Activated naive CD8-positive, alpha-beta T cell (primary cell): Measurements from ENCODE around the gene MRGPRX2.

Experiments
- H3K27ac Mint-ChIP-seq: one replicate; pipeline ENCODE4 v1.8.0; 2021; ENCODE audit warnings: mixed read lengths
- H3K27me3 Mint-ChIP-seq: one replicate; pipeline ENCODE4 v1.8.0; 2021; ENCODE audit warnings: mixed read lengths
- H3K36me3 Mint-ChIP-seq: one replicate; pipeline ENCODE4 v1.8.0; 2021; ENCODE audit warnings: mixed read lengths
- H3K4me1 Mint-ChIP-seq: one replicate; pipeline ENCODE4 v1.8.0; 2021; ENCODE audit warnings: low read depth, mixed read lengths
- H3K4me3 Mint-ChIP-seq: one replicate; pipeline ENCODE4 v1.8.0; 2021; ENCODE audit warnings: mild to moderate bottlenecking, mixed read lengths
- H3K9me3 Mint-ChIP-seq: one replicate; pipeline ENCODE4 v1.8.0; 2021; ENCODE audit warnings: low read depth, mixed read lengths

MRGPRX2 gene

DNA sequence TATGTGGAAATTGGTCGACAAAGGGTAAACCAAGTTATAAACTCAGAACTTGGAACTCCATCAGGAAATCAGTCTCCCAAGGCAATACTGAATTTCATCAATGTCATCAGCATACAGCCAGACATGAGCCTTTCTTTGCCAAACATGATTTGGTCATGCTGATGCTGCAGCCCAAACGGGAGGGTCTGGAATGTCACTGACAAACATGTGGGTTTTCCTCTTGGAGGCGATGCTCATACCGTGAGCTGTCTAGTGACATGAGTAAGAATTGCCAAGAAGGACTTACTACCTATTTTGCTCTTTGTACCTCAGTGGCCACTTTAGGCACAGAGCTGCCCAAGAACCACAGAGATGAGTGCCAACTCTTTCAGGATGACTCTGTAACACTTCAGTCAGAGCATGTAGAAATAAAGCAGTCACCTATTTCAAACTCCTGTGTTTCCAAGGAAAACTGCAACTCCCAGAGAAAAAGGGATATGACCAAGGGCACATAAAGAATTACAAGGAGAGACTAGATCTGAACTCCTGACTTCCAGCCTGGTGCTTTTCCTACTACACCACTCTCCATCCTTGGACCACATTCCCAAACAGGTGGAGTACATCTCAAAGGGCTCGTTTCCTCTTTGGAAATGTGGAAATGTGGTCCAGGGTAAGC, 24.3 kb upstream of the MRGPRX2 start:
- Mint-ChIP-seq H3K9me3 (no peaks in the 10 kb centered on the region), H3K36me3 (no peaks in the 10 kb centered on the region), H3K4me1 (no peaks in the 10 kb centered on the region), H3K4me3 (no peak overlapping the region), H3K27me3 (peaks cover 7% of the 10 kb centered on the region), H3K27ac (no peak overlapping the region)

DNA sequence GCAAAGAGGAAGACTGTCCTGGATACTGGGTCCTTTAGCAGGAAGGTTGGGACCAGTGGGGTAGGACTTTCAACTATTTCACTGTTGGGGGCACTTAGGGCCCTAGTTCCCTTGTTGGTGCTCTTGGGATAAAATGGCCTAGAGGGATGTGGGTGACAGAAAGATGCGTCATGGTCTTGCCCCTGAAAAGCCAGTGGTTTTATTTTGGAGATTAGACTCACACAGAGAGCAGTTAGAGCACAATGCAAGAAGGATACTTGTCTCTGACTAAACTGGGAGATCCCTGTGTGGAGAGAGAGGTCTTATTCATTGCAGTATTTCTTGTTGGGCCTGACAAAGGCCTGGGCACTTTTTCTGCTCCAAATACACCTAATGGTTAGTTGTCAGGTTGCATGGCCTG, 22.6 kb upstream of the MRGPRX2 start:
- Mint-ChIP-seq H3K4me1 (no peaks in the 10 kb centered on the region), H3K36me3 (no peaks in the 10 kb centered on the region), H3K27me3 (peaks cover 5% of the 10 kb centered on the region), H3K4me3 (no peak overlapping the region), H3K27ac (no peak overlapping the region), H3K9me3 (no peaks in the 10 kb centered on the region)

DNA sequence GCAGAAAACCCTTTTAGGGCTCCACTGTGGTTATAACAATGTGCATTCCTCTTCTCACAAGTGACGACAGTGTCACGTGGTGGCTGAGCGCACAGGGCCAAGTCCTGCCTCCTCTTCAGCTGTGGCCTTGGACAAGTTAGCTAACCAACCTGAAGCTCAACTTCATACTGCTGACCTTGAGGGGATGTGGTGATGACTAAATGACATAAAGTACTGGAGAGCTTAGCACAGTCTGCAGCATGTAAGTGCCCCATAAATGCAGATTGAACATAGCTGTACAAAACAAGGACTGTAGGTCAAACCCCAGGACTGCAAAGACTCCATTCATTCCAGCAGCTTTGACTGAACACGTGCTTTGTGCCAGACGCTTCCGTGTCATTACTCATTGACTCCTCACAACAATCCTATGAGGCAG, 20.1 kb upstream of the MRGPRX2 start:
- peaks cover 1% of the 10 kb centered on the region for H3K27me3 Mint-ChIP-seq
- no peak overlapping the region for H3K4me3 Mint-ChIP-seq
- H3K36me3 Mint-ChIP-seq, result no peaks in the 10 kb centered on the region
- no peaks in the 10 kb centered on the region for H3K9me3 Mint-ChIP-seq
- H3K4me1 Mint-ChIP-seq, result no peaks in the 10 kb centered on the region
- H3K27ac Mint-ChIP-seq, result no peak overlapping the region

DNA sequence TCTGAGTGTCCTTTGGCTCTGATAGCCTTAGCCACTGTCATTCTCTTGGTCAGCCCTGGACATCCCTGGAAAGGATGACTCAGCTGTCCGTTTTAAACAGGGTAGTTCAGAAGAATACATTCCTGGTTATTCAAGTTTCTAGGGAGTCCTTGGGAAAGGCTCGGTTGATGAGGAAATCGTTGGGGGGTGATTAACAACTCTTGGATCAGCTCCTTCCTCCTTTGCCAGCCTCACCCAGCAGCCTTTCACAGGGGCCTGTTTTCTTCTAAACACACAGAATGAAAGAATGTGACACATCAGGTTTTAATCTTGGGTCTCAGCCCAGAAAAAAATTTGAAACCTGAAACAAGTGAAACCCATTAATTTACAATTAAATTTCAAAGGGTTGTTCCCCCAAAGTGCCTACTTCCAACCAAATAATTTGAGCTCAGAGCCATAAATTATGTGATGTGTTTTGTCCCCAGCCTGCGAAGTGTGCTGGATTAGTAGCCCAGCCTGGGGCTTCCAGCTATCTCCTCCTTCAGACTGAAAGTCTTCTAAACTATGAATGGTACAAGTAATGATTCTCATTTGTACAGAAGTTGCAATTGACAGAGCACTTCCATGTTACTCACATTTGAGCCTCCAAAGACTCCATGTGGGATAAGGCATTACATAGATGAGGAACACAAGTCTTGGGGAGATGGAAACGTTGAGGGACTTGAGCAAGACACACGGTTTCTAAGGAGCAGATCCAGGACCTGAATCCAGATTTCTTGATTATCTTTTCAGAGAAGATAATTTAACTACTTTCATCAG, 19.3 kb upstream of the MRGPRX2 start:
- H3K36me3 Mint-ChIP-seq, result no peaks in the 10 kb centered on the region
- no peak overlapping the region for H3K4me3 Mint-ChIP-seq
- H3K27me3 Mint-ChIP-seq, result peaks cover 1% of the 10 kb centered on the region
- no peak overlapping the region for H3K27ac Mint-ChIP-seq
- no peaks in the 10 kb centered on the region for H3K9me3 Mint-ChIP-seq
- H3K4me1 Mint-ChIP-seq, result no peaks in the 10 kb centered on the region

DNA sequence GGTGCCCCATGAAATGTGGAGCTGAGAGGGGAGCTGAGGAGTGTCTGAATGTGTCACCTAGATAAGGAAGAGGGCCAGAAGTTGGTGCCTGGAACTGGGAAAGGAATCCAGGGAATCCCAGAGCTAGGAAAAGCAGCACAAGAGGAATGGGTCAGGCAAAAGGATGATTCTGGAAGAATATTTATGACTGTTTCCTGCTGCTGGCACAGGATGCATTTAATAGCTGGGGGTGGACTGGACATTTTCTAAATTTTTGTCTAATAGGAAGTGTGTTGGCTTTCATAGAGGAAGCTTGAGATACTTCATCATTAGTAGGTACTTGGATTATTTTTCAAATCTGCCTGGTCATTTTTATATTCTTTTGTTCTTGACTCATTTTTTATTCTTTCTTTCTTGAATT, 17.4 kb upstream of the MRGPRX2 start:
- Mint-ChIP-seq H3K4me3 (no peak overlapping the region), H3K27me3 (peaks cover 1% of the 10 kb centered on the region), H3K4me1 (no peaks in the 10 kb centered on the region), H3K36me3 (no peaks in the 10 kb centered on the region), H3K27ac (no peak overlapping the region), H3K9me3 (no peaks in the 10 kb centered on the region)

DNA sequence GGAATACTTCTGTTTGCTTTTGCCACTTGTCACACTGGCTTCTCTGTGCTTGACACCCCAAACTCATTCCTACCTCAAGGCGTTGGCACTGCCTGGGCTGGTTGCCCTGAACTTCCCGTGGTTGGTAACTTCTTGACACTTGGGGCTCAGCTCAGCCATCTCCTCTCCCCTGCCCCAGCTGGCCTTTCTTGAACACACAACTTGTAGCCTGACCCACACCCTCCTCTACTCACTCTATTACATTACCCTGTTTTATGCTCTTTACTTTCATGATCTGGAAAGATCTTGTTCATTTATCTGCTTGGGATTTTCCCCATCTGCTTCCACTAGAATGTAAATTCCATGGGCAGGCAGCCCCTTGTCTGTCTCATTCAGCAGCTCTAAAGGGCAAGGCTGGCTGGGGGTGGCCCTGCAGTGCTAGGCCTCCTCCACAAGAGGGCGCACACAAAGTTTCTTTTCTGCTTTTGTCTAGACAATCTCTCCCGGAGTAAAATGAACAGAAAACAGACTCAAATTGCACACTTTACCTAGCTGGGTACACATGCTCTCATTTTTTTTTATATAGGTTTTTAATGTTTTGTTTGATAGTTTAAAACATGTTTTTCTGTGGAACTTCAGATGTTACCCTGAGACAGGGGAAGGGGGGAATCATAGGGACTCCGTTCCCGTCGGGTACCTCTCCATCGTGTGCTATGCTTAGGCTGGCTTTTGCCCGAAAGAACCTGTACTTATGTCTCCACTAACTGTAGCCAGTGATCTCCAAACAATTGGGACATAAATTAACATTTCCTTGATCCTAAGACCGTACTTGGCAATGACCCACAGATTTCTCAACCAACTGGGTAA, 16.4 kb upstream of the MRGPRX2 start:
- Mint-ChIP-seq H3K4me1 (no peaks in the 10 kb centered on the region), H3K27me3 (peaks cover 1% of the 10 kb centered on the region), H3K9me3 (no peaks in the 10 kb centered on the region), H3K4me3 (no peak overlapping the region), H3K27ac (no peak overlapping the region), H3K36me3 (no peaks in the 10 kb centered on the region)

DNA sequence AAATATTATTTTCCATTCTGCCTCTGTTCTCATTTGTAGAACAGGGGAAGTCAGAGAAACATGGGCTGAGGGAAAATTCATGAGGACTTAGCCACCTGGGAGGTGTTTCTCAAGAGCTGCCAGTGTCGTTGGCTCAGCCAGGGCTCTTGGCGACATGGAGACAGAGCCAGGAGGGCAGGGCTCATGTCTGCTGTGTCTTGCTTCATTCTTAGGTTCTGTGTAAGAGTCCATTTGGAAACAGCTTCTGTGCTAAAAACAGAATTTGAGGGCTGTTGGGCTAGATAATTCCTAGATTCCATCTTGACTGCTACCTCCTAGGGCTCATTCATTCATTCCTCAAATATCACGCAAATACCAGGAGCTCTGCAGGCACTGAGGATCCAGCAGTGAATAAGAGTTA, 15.1 kb upstream of the MRGPRX2 start:
- Mint-ChIP-seq H3K27me3 (peaks cover 1% of the 10 kb centered on the region), H3K9me3 (no peaks in the 10 kb centered on the region), H3K4me3 (no peak overlapping the region), H3K27ac (no peak overlapping the region), H3K4me1 (peaks cover 4% of the 10 kb centered on the region), H3K36me3 (no peaks in the 10 kb centered on the region)

DNA sequence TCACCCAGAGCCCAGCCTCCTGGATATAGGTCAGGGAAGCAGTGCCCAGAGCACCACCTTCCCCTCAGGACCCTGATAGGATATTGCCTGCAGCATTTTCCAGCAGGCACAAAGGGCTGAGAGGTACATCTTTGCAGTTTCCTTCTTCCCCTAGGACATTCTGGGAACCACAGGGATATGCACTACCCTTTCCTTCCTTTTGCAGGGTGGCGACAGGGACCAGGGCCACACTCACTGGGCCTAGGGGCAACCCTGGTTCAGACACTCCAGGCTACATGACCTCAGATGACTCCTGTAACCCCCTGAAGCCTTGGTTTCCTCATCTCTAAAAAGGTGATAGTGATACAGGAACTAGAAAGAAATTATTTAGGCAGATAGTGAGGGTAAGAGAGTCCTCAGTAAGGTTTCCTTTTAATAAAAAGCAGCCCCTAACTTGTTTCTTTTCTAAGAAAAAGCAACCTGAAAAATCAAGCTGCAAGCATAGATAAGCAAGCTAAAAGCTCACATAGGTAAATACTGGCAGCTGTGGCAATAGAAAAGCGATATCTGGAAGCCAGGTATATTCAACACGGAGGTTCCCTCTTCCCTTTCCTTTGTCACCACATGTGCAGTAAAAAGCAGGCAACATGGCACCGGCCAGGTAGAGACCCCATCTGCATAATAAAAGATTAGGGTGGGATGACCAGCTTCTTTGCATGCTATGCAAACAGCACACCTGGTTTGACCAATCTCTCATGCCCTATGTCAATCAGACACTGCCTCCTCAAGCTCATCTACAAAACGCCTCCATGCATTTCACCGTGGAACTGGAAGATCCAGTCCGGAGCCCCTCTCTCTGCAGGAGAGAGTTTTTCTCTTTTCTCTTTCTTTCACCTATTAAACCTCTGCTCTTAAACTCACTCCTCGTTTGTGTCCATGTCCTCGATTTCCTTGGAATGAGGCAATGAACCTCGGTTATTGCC, 13.2 kb upstream of the MRGPRX2 start:
- peaks cover 4% of the 10 kb centered on the region for H3K4me1 Mint-ChIP-seq

DNA sequence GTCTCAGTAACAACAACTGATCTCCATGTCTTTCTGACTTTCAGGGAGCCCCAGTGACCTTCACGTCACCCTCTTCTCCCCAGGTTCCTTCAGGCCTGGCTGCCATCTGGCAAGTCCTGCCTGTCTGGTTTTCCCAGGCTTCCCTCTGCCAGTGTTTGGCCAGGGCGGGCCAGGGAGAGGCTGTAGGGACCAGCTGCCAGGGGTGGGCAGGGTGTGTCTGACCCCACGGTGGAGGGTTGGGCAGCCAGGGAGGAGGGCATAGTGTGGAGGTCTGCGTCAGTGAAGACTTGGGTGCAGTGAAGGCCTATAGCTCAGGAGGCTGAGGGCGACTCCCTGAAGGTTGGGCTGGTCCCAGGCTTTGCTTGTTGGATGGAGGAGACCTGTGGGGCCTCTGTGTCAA, 11.9 kb upstream of the MRGPRX2 start:
- Mint-ChIP-seq H3K9me3 (peaks cover 6% of the 10 kb centered on the region), H3K27me3 (peaks cover 10% of the 10 kb centered on the region), H3K4me1 (peaks cover 4% of the 10 kb centered on the region), H3K27ac (no peak overlapping the region), H3K36me3 (peaks cover 3% of the 10 kb centered on the region), H3K4me3 (no peak overlapping the region)

More for the DNA sequence above, 13.2 kb upstream of the MRGPRX2 start:
- Mint-ChIP-seq H3K4me3 (no peak overlapping the region), H3K36me3 (peaks cover 3% of the 10 kb centered on the region), H3K9me3 (no peaks in the 10 kb centered on the region), H3K27ac (no peak overlapping the region), H3K27me3 (peaks cover 6% of the 10 kb centered on the region)

DNA sequence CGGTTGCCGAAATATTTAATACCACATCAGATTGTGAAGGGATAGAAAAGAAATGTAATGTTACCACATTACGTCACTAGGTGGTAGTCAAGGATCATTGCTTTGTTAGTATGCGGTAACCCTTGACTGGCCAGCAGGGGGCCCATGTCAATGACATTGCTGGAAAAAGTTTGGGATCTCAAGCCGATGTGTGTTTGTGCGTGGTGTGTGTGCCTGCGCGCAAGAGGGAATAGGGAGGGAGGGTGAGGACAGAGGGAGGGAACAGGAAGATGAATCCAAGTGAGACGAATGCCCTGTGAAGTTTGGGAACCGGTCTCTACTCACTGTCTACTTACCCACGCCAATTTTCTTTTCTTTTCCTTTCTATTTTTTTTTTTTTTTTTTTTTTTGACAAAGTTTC, 10.7 kb upstream of the MRGPRX2 start:
- peaks cover 13% of the 10 kb centered on the region for H3K27me3 Mint-ChIP-seq
- peaks cover 6% of the 10 kb centered on the region for H3K9me3 Mint-ChIP-seq
- H3K36me3 Mint-ChIP-seq, result peaks cover 3% of the 10 kb centered on the region
- peak overlapping the region; percentile 33 for H3K4me3 Mint-ChIP-seq
- H3K4me1 Mint-ChIP-seq, result peaks cover 4% of the 10 kb centered on the region
- H3K27ac Mint-ChIP-seq, result no peak overlapping the region

DNA sequence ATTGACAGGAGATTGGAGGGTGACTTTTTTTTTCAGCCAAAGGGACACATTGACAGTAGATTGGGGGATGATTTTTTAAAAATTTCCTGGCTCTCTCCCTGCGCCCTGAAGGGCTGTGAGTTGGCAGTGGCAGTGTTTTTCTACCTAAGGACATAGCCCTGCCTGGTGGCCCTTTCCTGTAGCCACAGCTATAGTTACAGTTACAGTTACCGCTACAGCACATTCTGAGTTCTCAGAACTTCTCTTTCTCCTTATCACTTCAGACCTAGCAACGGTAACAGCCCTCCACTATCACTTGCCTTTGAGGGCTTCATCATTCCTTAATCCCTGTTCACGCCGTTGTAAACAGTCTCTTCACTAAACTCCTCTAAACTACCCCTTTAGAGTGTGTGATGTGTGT, 684 bp downstream of the MRGPRX2 start:
- H3K4me3 Mint-ChIP-seq, result no peak overlapping the region
- H3K27ac Mint-ChIP-seq, result no peak overlapping the region
- peaks cover 19% of the 10 kb centered on the region for H3K4me1 Mint-ChIP-seq
- no peaks in the 10 kb centered on the region for H3K36me3 Mint-ChIP-seq
- H3K27me3 Mint-ChIP-seq, result peaks cover 4% of the 10 kb centered on the region
- H3K9me3 Mint-ChIP-seq, result no peaks in the 10 kb centered on the region

DNA sequence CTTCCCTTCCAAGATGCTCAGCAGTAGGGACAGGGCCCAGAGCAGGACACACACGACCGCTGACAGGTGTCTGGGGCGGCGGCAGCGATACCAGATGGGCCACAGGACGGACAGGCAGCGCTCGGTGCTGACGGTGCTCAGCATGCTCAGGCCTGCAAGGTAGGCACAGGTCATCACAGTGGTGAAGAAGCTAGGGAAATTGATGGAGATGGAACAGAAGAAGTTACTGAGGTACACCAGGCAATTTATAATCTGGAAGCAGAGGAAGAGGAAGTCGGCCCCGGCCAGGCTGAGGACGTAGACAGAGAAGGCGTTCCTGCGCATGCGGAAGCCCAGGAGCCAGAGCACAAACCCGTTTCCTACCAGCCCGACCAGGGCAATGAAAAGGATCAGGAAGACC, 4.6 kb downstream of the MRGPRX2 start:
- Mint-ChIP-seq H3K9me3 (peaks cover 4% of the 10 kb centered on the region), H3K4me3 (no peak overlapping the region), H3K36me3 (no peaks in the 10 kb centered on the region), H3K27me3 (peaks cover 2% of the 10 kb centered on the region), H3K27ac (no peak overlapping the region), H3K4me1 (peaks cover 10% of the 10 kb centered on the region)

DNA sequence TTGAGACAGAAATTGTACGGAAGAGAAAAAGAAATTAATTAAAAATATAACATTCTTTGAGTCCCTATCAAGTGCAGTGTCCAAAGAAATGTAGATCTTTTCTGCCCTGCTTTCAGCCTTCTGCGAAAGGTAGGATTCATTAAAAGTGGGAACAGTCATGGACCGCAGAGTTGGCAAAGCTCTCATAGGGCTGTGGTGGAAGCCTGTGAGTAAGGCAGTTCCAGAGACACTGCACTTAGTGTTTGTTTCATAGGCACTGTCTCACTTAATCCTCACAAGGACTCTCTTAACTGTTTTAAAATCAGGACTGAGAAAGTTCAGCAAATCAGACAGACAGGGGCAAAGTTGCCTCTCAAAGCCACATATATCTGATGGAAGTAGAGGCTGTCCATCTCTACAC, 5.5 kb downstream of the MRGPRX2 start:
- peaks cover 2% of the 10 kb centered on the region for H3K4me1 Mint-ChIP-seq

DNA sequence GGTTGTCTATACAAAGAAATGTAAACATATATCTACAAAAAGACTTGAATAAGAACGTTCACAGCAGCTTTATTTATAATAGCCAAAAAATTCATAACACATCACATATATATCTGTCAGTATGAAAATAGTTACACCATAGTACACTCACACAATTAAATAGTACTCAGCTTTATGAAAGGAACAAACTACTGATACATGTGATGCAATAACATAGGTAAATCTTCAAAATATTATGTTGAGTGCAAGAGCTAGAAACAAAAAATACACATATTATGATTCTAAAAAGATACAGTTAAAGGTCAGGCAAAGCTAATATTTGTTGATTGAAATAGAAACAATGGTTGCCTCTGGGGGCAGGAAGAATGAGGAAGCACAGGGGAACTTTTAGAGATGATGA, 6.6 kb downstream of the MRGPRX2 start:
- Mint-ChIP-seq H3K9me3 (peaks cover 7% of the 10 kb centered on the region), H3K36me3 (no peaks in the 10 kb centered on the region), H3K4me1 (no peaks in the 10 kb centered on the region), H3K27me3 (peaks cover 2% of the 10 kb centered on the region), H3K27ac (no peak overlapping the region), H3K4me3 (no peak overlapping the region)

More for the DNA sequence above, 5.5 kb downstream of the MRGPRX2 start:
- H3K36me3 Mint-ChIP-seq, result no peaks in the 10 kb centered on the region
- peaks cover 2% of the 10 kb centered on the region for H3K27me3 Mint-ChIP-seq
- H3K9me3 Mint-ChIP-seq, result peaks cover 7% of the 10 kb centered on the region
- H3K4me3 Mint-ChIP-seq, result no peak overlapping the region
- no peak overlapping the region for H3K27ac Mint-ChIP-seq
